Chondrocyte (in vitro differentiated cells): ENCODE measurements around the gene SUGCT. TPM values are rescaled to one million over a fixed set of nuclear protein-coding genes. Genes with fewer than 3 reads are reported as not detected.

Source experiments
- DNase-seq: peaks from one replicate; pipeline ENCODE4 v3.0.0; 2021; ENCODE audit warnings: mixed read lengths, low spot score
- H3K27ac Mint-ChIP-seq: one replicate; pipeline ENCODE4 v1.8.0; 2021; ENCODE audit warnings: mild to moderate bottlenecking, moderate library complexity, mixed read lengths; ENCODE audit not compliant: unreplicated experiment
- H3K27me3 Mint-ChIP-seq: 2 replicates; pipeline ENCODE4 v1.8.0; 2021; ENCODE audit warnings: low read depth, mixed read lengths
- H3K36me3 Mint-ChIP-seq: 2 replicates; pipeline ENCODE4 v1.8.0; 2021; ENCODE audit warnings: low read depth, mixed read lengths
- H3K4me1 Mint-ChIP-seq: 2 replicates; pipeline ENCODE4 v1.8.0; 2021; ENCODE audit warnings: low read depth, mild to moderate bottlenecking, mixed read lengths
- H3K4me3 Mint-ChIP-seq: one replicate; pipeline ENCODE4 v1.8.0; 2021; ENCODE audit warnings: mild to moderate bottlenecking, moderate library complexity, mixed read lengths; ENCODE audit not compliant: unreplicated experiment
- H3K9me3 Mint-ChIP-seq: 2 replicates; pipeline ENCODE4 v1.8.0; 2021; ENCODE audit warnings: low read depth, mixed read lengths
- total RNA-seq: library from RNA; stranded (reverse); gene quantifications from 3 replicates; pipeline ENCODE4 v1.2.1, GENCODE V29; 2021
- TF ChIP-seq, protein P1 (sequence below): fragments of 200-600 bp; sonication (generic); IDR thresholded peaks from 2 replicates; pipeline ENCODE4 v1.5.0; 2021; ENCODE audit warnings: antibody characterized with exemption, mild to moderate bottlenecking, moderate library complexity

SUGCT gene
- total RNA-seq, 1 donor from 2014 or later, result 34.4 TPM

DNA sequence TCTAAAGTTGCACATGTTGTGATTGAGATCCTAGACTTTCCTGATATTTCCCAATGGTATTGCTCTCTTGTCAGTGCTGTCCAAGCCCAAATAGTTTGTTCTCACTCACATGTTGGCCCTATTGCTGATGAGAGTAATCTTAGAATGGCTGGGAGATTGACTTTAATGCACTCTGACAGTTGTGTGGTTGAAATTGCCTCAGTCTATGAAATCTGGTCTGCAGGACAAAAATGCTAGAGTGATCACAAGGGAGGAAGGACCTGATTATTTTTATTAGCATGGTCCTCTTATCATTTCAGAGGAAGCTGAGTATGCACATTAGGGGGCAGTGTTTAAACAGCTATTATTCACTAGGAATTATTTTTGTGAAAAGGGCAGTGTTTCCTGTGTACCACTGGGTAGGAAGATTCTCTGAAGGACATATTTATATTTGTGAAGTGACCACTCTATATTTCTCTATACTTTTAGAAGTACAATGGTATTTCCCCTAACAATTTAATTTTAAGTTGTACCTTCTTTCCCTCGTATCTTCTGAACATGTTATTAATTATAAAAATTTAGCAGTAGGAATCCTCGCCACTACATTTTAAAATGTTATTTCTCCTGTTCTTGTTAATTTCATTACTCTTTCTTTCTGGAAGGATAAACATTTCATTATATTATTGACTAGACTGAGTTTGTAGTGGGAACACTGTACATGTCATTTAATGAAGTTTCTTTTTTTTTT is 64.4 kb downstream of the SUGCT start:
- Mint-ChIP-seq H3K27ac (peak overlapping the region; percentile 98), H3K4me1 (peaks cover 71% of the 10 kb centered on the region), H3K36me3 (peaks cover 3% of the 10 kb centered on the region), H3K4me3 (no peak overlapping the region), H3K27me3 (no peaks in the 10 kb centered on the region), H3K9me3 (no peaks in the 10 kb centered on the region)
- TF ChIP-seq, protein P1, sequence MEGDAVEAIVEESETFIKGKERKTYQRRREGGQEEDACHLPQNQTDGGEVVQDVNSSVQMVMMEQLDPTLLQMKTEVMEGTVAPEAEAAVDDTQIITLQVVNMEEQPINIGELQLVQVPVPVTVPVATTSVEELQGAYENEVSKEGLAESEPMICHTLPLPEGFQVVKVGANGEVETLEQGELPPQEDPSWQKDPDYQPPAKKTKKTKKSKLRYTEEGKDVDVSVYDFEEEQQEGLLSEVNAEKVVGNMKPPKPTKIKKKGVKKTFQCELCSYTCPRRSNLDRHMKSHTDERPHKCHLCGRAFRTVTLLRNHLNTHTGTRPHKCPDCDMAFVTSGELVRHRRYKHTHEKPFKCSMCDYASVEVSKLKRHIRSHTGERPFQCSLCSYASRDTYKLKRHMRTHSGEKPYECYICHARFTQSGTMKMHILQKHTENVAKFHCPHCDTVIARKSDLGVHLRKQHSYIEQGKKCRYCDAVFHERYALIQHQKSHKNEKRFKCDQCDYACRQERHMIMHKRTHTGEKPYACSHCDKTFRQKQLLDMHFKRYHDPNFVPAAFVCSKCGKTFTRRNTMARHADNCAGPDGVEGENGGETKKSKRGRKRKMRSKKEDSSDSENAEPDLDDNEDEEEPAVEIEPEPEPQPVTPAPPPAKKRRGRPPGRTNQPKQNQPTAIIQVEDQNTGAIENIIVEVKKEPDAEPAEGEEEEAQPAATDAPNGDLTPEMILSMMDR, result peak; percentile 90
- no peak for DNase-seq

DNA sequence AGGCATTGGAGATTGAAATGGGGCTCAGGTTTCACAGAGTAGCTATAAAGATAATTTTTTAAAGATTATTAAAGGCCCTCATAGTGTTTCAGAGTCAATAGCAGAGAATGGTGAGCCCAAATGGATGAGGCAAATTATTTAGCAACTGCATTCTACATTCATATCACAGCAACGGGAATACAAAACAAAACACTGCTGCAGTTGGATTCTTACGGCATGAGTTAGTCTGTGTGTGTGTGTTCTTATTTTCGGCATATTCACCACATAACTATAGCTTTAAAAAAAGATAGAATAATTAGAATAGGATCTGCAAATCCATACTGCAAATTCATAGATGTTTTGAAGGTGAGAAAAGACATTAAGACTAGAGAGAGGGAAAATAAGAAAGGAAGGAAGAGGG is 66.0 kb downstream of the SUGCT start:
- TF ChIP-seq, protein P1, result no peak
- Mint-ChIP-seq H3K9me3 (no peaks in the 10 kb centered on the region), H3K4me1 (peaks cover 72% of the 10 kb centered on the region), H3K4me3 (peak overlapping the region; percentile 1), H3K27ac (peak overlapping the region; percentile 98), H3K27me3 (no peaks in the 10 kb centered on the region), H3K36me3 (peaks cover 3% of the 10 kb centered on the region)
- no peak for DNase-seq

DNA sequence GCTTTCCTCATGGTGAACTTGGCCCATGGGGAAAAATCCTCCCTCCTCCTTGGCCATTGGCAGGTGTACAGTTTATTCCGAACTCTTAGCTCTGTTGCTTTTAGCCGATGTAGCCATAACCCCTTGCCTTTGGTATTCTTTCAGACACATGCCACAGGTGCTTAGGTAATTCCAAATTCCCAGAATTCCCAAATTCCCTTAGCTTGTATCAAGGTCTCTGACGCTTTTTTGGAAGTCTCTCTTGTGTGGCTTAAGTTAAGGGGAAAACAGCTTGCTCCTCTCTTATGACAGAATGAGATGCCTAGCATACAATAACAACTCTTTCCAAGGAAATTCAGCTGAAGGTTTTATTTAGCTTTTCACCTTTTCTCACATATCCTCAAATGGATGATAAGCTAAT is 68.0 kb downstream of the SUGCT start:
- Mint-ChIP-seq H3K9me3 (peaks cover 5% of the 10 kb centered on the region), H3K4me1 (peaks cover 69% of the 10 kb centered on the region), H3K4me3 (no peak overlapping the region), H3K36me3 (peaks cover 3% of the 10 kb centered on the region), H3K27ac (peak overlapping the region; percentile 98), H3K27me3 (no peaks in the 10 kb centered on the region)
- no peak for DNase-seq
- TF ChIP-seq, protein P1, result no peak

DNA sequence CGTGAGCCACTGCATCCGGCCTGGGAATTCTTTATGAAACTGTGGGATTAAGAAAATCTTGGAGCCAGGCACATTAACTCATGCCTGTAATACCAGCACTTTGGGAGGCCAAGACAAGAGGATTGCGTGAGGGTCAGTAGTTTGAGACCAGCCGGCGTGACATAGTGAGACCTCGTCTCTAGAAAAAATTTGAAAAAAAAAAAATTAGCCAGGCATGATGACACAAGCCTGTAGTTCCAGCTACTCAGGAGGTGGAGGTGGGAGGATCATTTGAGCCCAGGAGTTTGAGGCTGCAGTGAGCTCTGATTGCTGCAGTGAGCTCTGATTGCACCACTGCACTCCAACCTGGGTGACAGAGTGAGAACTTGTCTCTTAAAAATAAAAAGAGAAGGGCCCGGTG is 69.8 kb downstream of the SUGCT start:
- Mint-ChIP-seq H3K9me3 (peaks cover 8% of the 10 kb centered on the region), H3K4me3 (no peak overlapping the region), H3K27ac (no peak overlapping the region), H3K4me1 (peaks cover 55% of the 10 kb centered on the region), H3K36me3 (peaks cover 5% of the 10 kb centered on the region), H3K27me3 (no peaks in the 10 kb centered on the region)
- TF ChIP-seq, protein P1, result no peak
- DNase-seq, result no peak

DNA sequence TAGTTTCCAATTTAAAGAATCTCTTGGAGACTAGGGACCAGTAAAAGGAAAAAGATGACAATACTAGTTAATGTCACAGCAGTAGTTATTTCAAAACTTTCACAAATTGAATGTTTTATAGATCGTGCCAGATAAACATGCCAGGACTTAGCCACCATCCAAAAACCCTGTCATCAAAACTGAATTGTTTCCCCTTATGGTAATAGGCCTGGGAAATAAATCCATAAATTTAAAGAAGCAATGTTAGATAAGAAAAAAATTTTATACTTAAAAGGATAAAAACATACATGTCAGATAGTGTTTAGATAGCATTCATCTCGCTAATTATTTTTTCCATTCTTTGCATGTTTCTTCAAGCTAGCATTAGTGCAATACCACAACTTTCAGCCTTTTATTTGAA is 71.2 kb downstream of the SUGCT start:
- no peak overlapping the region for H3K4me3 Mint-ChIP-seq
- no peak for DNase-seq
- peaks cover 8% of the 10 kb centered on the region for H3K9me3 Mint-ChIP-seq
- H3K27ac Mint-ChIP-seq, result peak overlapping the region; percentile 74
- H3K36me3 Mint-ChIP-seq, result peaks cover 5% of the 10 kb centered on the region
- TF ChIP-seq, protein P1, result no peak
- peaks cover 41% of the 10 kb centered on the region for H3K4me1 Mint-ChIP-seq
- no peaks in the 10 kb centered on the region for H3K27me3 Mint-ChIP-seq
